ENCODE results near the gene CALM3. TPM values are rescaled to one million over a fixed set of nuclear protein-coding genes. Genes with fewer than 3 reads are reported as not detected.
A peak's percentile ranks its signal among the peaks of the same experiment; 100 is the strongest.

The CALM3 gene
- total RNA-seq, 1 experiment from 2014 or later, result 103 TPM

DNA sequence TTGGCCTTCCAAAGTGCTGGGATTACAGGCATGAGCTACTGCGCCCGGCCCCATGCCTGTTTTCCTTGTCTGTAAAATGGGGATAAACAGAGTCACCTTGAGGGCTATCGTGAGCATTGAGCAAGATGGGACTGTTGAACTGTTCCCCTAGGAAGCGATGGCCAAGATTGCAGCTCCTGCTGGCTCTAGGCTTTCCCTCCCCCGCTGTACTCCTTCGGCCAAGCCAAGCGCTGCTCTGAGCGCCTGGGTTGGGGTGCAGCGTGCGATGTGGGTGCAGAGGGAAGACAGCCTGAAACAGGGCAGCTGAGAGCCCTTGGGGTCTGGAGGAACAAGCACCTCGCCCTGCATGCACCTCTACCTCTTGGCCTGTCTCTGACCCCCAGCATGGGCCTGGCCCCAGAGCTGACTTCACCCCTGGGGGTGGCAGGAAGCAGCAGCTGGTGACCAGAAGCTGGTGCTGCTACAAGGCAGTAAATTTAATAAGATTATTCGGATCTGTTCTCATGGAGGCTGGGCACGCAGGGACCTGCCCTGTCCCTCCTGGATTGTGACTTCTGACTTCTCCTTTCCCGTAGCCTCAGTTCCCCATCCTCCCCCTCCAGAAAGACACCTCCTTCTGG, 29.6 kb downstream of the CALM3 start:
- no peak overlapping the region for H3K9ac ChIP-seq (ENCODE audit: low read length)
- H3K4me3 ChIP-seq (ENCODE audit: low read length), result no peak overlapping the region
- no peaks in the 10 kb centered on the region for H3K27me3 ChIP-seq (ENCODE audit: low read length)
- H3K4me2 ChIP-seq (ENCODE audit: low read depth, low read length, poor library complexity, severe bottlenecking), result no peak overlapping the region
- H3K36me3 ChIP-seq (ENCODE audit: insufficient read depth, low read length), result no peaks in the 10 kb centered on the region
- H3K9me3 ChIP-seq (ENCODE audit: low read length), result no peaks in the 10 kb centered on the region
- no peak for DNase-seq
- H4K20me1 ChIP-seq (ENCODE audit: insufficient read depth, low read depth, low read length), result no peaks in the 10 kb centered on the region
- no peaks in the 10 kb centered on the region for H3K9me2 ChIP-seq (replicated peaks; ENCODE audit: insufficient read depth, low read length)
- H2AFZ ChIP-seq (ENCODE audit: low read length), result no peak overlapping the region
- H3K79me2 ChIP-seq (ENCODE audit: low read length), result no peaks in the 10 kb centered on the region
- H3K27ac ChIP-seq (ENCODE audit: low read length), result no peak overlapping the region
- H3K4me1 ChIP-seq (ENCODE audit: low read length), result peaks cover 20% of the 10 kb centered on the region

GRCh38 chr19:46631481-46631880, 30.4 kb downstream of the CALM3 start:
- H3K27ac ChIP-seq (ENCODE audit: low read length), result no peak overlapping the region
- no peak overlapping the region for H3K4me2 ChIP-seq (ENCODE audit: low read depth, low read length, poor library complexity, severe bottlenecking)
- H3K4me1 ChIP-seq (ENCODE audit: low read length), result peaks cover 28% of the 10 kb centered on the region
- no peak overlapping the region for H3K9ac ChIP-seq (ENCODE audit: low read length)
- no peaks in the 10 kb centered on the region for H3K9me3 ChIP-seq (ENCODE audit: low read length)
- no peak overlapping the region for H2AFZ ChIP-seq (ENCODE audit: low read length)
- H3K36me3 ChIP-seq (ENCODE audit: insufficient read depth, low read length), result no peaks in the 10 kb centered on the region
- DNase-seq, result no peak
- no peaks in the 10 kb centered on the region for H3K79me2 ChIP-seq (ENCODE audit: low read length)
- no peak overlapping the region for H3K4me3 ChIP-seq (ENCODE audit: low read length)
- H3K27me3 ChIP-seq (ENCODE audit: low read length), result no peaks in the 10 kb centered on the region
- no peaks in the 10 kb centered on the region for H4K20me1 ChIP-seq (ENCODE audit: insufficient read depth, low read depth, low read length)
- no peaks in the 10 kb centered on the region for H3K9me2 ChIP-seq (replicated peaks; ENCODE audit: insufficient read depth, low read length)

GRCh38 chr19:46633130-46633529, 32.0 kb downstream of the CALM3 start:
- Histone ChIP-seq H3K4me3 (ENCODE audit: low read length) (no peak overlapping the region), H3K27me3 (ENCODE audit: low read length) (0 out of 2 replicates have a peak, but pooled peaks cover 2% of the 10 kb centered on the region), H3K9ac (ENCODE audit: low read length) (no peak overlapping the region), H3K4me2 (ENCODE audit: low read depth, low read length, poor library complexity, severe bottlenecking) (no peak overlapping the region), H3K27ac (ENCODE audit: low read length) (no peak overlapping the region), H3K36me3 (ENCODE audit: insufficient read depth, low read length) (no peaks in the 10 kb centered on the region), H4K20me1 (ENCODE audit: insufficient read depth, low read depth, low read length) (no peaks in the 10 kb centered on the region), H3K4me1 (ENCODE audit: low read length) (peaks cover 32% of the 10 kb centered on the region), H2AFZ (ENCODE audit: low read length) (no peak overlapping the region), H3K9me2 (replicated peaks; ENCODE audit: insufficient read depth, low read length) (no peaks in the 10 kb centered on the region), H3K79me2 (ENCODE audit: low read length) (no peaks in the 10 kb centered on the region), H3K9me3 (ENCODE audit: low read length) (no peaks in the 10 kb centered on the region)
- no peak for DNase-seq

DNA sequence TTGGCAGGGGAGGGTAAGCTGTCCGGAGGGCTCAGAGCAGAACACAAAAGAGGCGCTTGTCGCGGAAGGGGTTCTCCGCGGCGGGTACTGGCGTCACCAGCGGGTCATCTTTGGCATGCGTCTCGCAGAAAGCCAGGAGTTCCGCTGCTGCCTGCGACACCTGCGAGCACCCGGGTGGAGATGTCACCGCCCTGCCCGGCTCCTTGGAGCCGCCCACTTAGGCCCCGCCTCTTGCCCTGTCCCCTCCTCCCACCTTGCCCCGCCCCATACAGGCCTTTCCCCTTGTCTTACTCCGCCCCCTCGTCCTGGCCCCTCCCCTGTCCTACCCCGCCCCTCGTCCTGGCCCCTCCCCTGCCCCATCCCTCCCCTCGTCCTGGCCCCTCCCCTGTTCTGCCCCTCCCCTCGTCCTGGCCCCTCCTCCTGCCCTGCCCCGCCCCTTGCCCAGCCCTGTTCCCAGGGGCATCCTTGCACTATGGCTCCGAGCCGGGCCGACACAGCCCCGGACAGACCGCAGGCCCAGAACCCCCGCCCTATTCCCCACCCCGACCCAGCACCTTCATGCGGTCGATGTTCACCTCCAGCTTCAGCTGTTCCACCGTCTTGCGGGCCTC, 33.0 kb downstream of the CALM3 start:
- Histone ChIP-seq H3K9ac (ENCODE audit: low read length) (no peak overlapping the region), H3K36me3 (ENCODE audit: insufficient read depth, low read length) (no peaks in the 10 kb centered on the region), H3K27me3 (ENCODE audit: low read length) (0 out of 2 replicates have a peak, but pooled peaks cover 3% of the 10 kb centered on the region), H3K9me3 (ENCODE audit: low read length) (no peaks in the 10 kb centered on the region), H3K4me1 (ENCODE audit: low read length) (peaks cover 42% of the 10 kb centered on the region), H2AFZ (ENCODE audit: low read length) (no peak overlapping the region), H3K4me2 (ENCODE audit: low read depth, low read length, poor library complexity, severe bottlenecking) (peak overlapping the region; percentile 57), H4K20me1 (ENCODE audit: insufficient read depth, low read depth, low read length) (no peaks in the 10 kb centered on the region), H3K9me2 (replicated peaks; ENCODE audit: insufficient read depth, low read length) (no peaks in the 10 kb centered on the region), H3K27ac (ENCODE audit: low read length) (no peak overlapping the region), H3K4me3 (ENCODE audit: low read length) (no peak overlapping the region; the same call in 1 of the 2 replicates), H3K79me2 (ENCODE audit: low read length) (no peaks in the 10 kb centered on the region)
- peak; percentile 92 for DNase-seq

DNA sequence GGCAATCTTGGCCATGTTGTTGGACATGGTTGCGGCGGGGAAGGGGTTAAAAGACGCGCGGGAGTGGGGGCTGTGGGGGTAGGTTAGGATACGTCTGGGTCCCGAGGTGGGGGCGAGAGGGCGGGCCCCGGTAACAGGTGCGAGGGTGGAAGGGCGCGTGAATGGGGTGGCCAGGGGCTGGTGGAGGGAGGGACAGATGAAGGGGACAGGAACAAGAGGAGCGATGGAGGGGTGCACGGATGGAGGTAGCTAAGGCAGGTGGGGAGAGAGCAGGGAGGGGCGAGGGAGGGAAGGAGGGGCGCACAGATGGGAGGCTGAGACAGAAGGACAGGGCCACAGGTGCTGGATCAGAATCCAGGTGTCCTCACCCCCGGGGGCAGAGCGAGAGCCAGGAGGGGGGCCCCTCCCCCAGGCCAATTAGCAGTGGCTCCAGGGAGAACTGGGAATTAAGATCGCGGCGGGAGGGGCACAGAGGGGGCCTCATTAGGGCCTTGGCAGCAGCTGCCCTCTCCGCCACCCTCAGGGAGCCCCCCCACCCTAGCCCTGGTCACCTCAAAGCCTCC, 33.6 kb downstream of the CALM3 start:
- H2AFZ ChIP-seq (ENCODE audit: low read length), result no peak overlapping the region
- no peaks in the 10 kb centered on the region for H3K9me2 ChIP-seq (replicated peaks; ENCODE audit: insufficient read depth, low read length)
- 0 out of 2 replicates have a peak, but pooled peaks cover 3% of the 10 kb centered on the region for H3K27me3 ChIP-seq (ENCODE audit: low read length)
- DNase-seq, result peak; percentile 50
- H3K36me3 ChIP-seq (ENCODE audit: insufficient read depth, low read length), result no peaks in the 10 kb centered on the region
- 0 out of 2 replicates have a peak, but pooled peaks cover 4% of the 10 kb centered on the region for H4K20me1 ChIP-seq (ENCODE audit: insufficient read depth, low read depth, low read length)
- no peak overlapping the region for H3K27ac ChIP-seq (ENCODE audit: low read length)
- H3K4me1 ChIP-seq (ENCODE audit: low read length), result peaks cover 47% of the 10 kb centered on the region
- H3K9ac ChIP-seq (ENCODE audit: low read length), result no peak overlapping the region
- H3K4me2 ChIP-seq (ENCODE audit: low read depth, low read length, poor library complexity, severe bottlenecking), result peak overlapping the region; percentile 57
- no peaks in the 10 kb centered on the region for H3K9me3 ChIP-seq (ENCODE audit: low read length)
- H3K4me3 ChIP-seq (ENCODE audit: low read length), result no peak overlapping the region; the same call in 1 of the 2 replicates
- H3K79me2 ChIP-seq (ENCODE audit: low read length), result no peaks in the 10 kb centered on the region

DNA sequence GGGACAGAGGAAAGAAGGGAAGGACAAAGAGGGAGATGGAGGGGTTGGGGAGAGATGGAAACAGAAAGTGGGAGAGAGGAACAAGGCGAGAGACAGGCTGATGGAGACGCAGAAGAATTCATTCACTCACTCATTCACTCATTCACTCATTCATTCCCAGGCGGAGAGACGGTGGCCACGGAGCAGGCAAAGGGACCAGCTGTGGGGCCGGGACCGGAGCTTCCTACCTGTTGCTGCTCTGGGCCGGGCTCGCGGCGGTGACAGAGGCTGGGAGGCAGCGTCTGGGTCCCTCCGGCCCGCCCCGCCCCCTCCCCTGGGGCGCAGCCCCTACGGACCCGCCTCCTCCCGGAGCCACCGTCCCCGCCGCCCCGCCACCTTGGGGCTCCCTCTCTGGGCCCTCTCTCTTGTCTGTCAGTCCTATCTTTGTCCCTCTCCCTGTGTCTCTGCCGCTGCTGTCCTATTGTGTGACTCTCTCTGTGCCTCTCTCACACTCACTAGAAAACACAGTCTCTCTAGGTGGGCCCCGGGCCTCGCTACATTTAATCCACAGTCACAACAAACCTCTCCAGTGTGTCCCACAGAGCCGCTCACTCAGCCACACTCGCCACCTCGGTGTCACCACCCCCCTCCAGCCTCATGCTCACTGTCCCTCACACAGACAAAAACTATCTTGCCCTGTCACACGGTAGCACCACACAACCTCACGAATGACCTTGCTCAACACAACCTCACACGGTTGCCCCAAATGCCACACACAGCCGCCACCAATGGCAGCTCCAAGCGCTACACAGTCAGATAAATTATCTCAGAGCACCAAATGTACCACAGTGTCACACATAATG, 35.0 kb downstream of the CALM3 start, which contains the start of gene GNG8:
Gene GNG8 (minus strand): TSS at position 283 of the 842 bp plus-strand sequence. CDS start 1,520 bp downstream, outside the sequence.
- peaks cover 47% of the 10 kb centered on the region for H3K4me1 ChIP-seq (ENCODE audit: low read length)
- H3K27ac ChIP-seq (ENCODE audit: low read length), result no peak within 1 kb of the TSS
- no peaks in the 10 kb centered on the region for H3K9me3 ChIP-seq (ENCODE audit: low read length)
- 0 out of 2 replicates have a peak, but pooled peaks cover 3% of the 10 kb centered on the region for H3K27me3 ChIP-seq (ENCODE audit: low read length)
- peak; percentile 67 for DNase-seq
- H3K4me2 ChIP-seq (ENCODE audit: low read depth, low read length, poor library complexity, severe bottlenecking), result peak within 1 kb of the TSS; percentile 57
- H3K9me2 ChIP-seq (replicated peaks; ENCODE audit: insufficient read depth, low read length), result no peaks in the 10 kb centered on the region
- no peak within 1 kb of the TSS for H3K9ac ChIP-seq (ENCODE audit: low read length)
- no peaks in the 10 kb centered on the region for H3K79me2 ChIP-seq (ENCODE audit: low read length)
- H3K36me3 ChIP-seq (ENCODE audit: insufficient read depth, low read length), result no peaks in the 10 kb centered on the region
- H2AFZ ChIP-seq (ENCODE audit: low read length), result no peak within 1 kb of the TSS
- H4K20me1 ChIP-seq (ENCODE audit: insufficient read depth, low read depth, low read length), result 0 out of 2 replicates have a peak, but pooled peaks cover 5% of the 10 kb centered on the region
- H3K4me3 ChIP-seq (ENCODE audit: low read length), result peak within 1 kb of the TSS; percentile 25; the same call in 1 of the 2 replicates

DNA sequence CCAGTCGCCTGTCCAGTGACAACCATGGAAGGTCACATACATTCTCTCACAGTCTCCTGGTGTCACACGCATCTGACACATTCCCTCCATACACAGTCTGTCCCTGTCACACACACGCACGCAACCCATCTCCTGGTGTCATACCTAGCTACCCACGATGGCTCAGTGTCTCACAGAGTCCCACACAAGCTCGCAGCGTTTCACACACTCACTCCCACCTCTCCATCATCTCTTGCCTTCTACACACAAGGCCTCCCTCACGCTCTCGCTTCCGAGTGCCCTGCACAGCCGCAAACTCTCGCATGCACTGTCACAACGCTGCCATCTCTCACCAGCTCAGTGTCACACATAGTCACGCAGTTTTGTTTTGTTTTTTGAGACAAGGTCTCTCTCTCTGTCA, 36.1 kb downstream of the CALM3 start:
- H3K4me3 ChIP-seq (ENCODE audit: low read length), result no peak overlapping the region
- no peak overlapping the region for H3K9ac ChIP-seq (ENCODE audit: low read length)
- DNase-seq, result no peak
- no peaks in the 10 kb centered on the region for H3K36me3 ChIP-seq (ENCODE audit: insufficient read depth, low read length)
- peaks cover 47% of the 10 kb centered on the region for H3K4me1 ChIP-seq (ENCODE audit: low read length)
- H2AFZ ChIP-seq (ENCODE audit: low read length), result no peak overlapping the region
- no peaks in the 10 kb centered on the region for H3K9me2 ChIP-seq (replicated peaks; ENCODE audit: insufficient read depth, low read length)
- H3K79me2 ChIP-seq (ENCODE audit: low read length), result no peaks in the 10 kb centered on the region
- no peak overlapping the region for H3K27ac ChIP-seq (ENCODE audit: low read length)
- H4K20me1 ChIP-seq (ENCODE audit: insufficient read depth, low read depth, low read length), result 0 out of 2 replicates have a peak, but pooled peaks cover 5% of the 10 kb centered on the region
- no peaks in the 10 kb centered on the region for H3K9me3 ChIP-seq (ENCODE audit: low read length)
- H3K27me3 ChIP-seq (ENCODE audit: low read length), result 0 out of 2 replicates have a peak, but pooled peaks cover 3% of the 10 kb centered on the region
- H3K4me2 ChIP-seq (ENCODE audit: low read depth, low read length, poor library complexity, severe bottlenecking), result no peak overlapping the region

Measured in Karpas-422 (cell line).